DND-41 (cell line): ENCODE results near the gene UST.

Experiments used
- EZH2 ChIP-seq: IDR thresholded peaks from 3 replicates; pipeline ENCODE4 v1.6.1; 2012; ENCODE audit warnings: borderline replicate concordance, low read depth, mild to moderate bottlenecking, moderate library complexity, low read length, inconsistent platforms; ENCODE audit not compliant: severe bottlenecking
- TF ChIP-seq, protein P1 (sequence below): IDR thresholded peaks from 2 replicates; pipeline ENCODE4 v1.5.1; 2012; ENCODE audit warnings: borderline replicate concordance, low read length, moderate library complexity, mild to moderate bottlenecking; ENCODE audit not compliant: poor library complexity, severe bottlenecking; ENCODE audit errors: extremely low read depth

DNA sequence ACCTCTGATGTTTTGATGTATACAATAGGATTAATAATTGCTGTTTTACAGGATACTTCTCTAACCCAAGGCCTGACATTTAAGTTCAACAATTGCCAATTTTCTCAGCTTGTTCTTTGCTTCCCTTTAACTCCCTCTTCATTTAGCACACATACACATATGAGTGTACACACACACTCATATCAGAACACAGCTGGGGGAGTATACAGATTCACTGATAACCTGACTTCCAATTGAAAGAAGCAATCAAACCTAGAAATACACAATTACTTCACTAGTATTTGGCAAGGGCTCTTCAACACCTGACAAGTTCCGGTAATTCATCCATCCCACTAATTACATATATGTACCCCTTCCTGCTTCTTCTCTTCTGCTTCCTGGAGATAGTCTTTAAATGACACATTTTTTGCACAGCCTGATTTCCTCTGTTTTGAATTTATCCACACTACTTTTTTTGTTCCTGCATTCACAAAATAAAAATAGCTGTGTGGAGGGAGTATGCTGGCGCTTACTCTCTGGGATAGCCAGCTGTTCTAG, 11.2 kb downstream of the UST start:
- TF ChIP-seq, protein P1, sequence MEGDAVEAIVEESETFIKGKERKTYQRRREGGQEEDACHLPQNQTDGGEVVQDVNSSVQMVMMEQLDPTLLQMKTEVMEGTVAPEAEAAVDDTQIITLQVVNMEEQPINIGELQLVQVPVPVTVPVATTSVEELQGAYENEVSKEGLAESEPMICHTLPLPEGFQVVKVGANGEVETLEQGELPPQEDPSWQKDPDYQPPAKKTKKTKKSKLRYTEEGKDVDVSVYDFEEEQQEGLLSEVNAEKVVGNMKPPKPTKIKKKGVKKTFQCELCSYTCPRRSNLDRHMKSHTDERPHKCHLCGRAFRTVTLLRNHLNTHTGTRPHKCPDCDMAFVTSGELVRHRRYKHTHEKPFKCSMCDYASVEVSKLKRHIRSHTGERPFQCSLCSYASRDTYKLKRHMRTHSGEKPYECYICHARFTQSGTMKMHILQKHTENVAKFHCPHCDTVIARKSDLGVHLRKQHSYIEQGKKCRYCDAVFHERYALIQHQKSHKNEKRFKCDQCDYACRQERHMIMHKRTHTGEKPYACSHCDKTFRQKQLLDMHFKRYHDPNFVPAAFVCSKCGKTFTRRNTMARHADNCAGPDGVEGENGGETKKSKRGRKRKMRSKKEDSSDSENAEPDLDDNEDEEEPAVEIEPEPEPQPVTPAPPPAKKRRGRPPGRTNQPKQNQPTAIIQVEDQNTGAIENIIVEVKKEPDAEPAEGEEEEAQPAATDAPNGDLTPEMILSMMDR: no peak
- TF ChIP-seq EZH2: no peak
